Measurements from ENCODE around the gene BATF.

GRCh38 chr14:75559451-75560222, 37.4 kb downstream of the BATF start:
- TF ChIP-seq EZH2 (IDR thresholded peaks at IDR 0.05), result no peak
- TF ChIP-seq POLR2AphosphoS5 (IDR thresholded peaks at IDR 0.05; ENCODE audit: borderline replicate concordance, low read depth, low read length), result no peak
- no peak for TF ChIP-seq FOXP2 (optimal IDR thresholded peaks at IDR 0.05; ENCODE audit: control extremely low read depth, extremely low read length, insufficient read depth)

Measured in SK-N-MC (cell line).